Lower leg skin (tissue), 4 donors: ENCODE measurements around the gene KAZN. TPM values are rescaled to one million over a fixed set of nuclear protein-coding genes. Genes with fewer than 3 reads are reported as not detected.

Experiments used
- DNase-seq, 2 donors: peaks; one replicate each; pipeline ENCODE4 v3.0.0-alpha.2; 2019; ENCODE audit warnings: low spot score in 2 of 2
- H3K4me3 ChIP-seq: fragments of 200-600 bp; sonication (generic); 2 replicates; pipeline ENCODE4 v1.5.1; 2017; ENCODE audit warnings: mild to moderate bottlenecking, low read depth; ENCODE audit not compliant: poor library complexity, severe bottlenecking
- POLR2A ChIP-seq, 2 donors: fragments of 450-650 bp; IDR thresholded peaks; one replicate each; pipeline ENCODE4 v1.6.1; 2016 to 2017; ENCODE audit warnings: antibody characterized with exemption in 2 of 2, mild to moderate bottlenecking in 1 of 2, moderate library complexity in 1 of 2
- WGBS, 2 donors: methylation state at CpG; one replicate each; pipeline ENCODE4 v1.1.5; 2018; 5-methylcytosine and 5-hydroxymethylcytosine counted together
- intact Hi-C: fragments of 100-400 bp; cut with DNase I; formaldehyde crosslinking; loops from one replicate; pipeline ENCODE4 v1.15.0; 2023; ENCODE audit warnings: low total_unique reads
- total RNA-seq, 4 donors: library from RNA; depleted of rRNA; stranded (reverse); fragments of >200 nt; gene quantifications; one replicate each; pipeline ENCODE4 v1.1.0, GENCODE V29; 2016
- TF ChIP-seq, protein P1 (sequence below), 3 donors: fragments of 450-650 bp; IDR thresholded peaks; one replicate each; pipeline ENCODE4 v1.5.1; 2016; ENCODE audit warnings: antibody characterized with exemption in 3 of 3, mild to moderate bottlenecking in 3 of 3, moderate library complexity in 2 of 3

KAZN gene
- total RNA-seq, 4 donors from 2014 or later, result 21.4 to 36.0 (median 28.4) TPM

DNA sequence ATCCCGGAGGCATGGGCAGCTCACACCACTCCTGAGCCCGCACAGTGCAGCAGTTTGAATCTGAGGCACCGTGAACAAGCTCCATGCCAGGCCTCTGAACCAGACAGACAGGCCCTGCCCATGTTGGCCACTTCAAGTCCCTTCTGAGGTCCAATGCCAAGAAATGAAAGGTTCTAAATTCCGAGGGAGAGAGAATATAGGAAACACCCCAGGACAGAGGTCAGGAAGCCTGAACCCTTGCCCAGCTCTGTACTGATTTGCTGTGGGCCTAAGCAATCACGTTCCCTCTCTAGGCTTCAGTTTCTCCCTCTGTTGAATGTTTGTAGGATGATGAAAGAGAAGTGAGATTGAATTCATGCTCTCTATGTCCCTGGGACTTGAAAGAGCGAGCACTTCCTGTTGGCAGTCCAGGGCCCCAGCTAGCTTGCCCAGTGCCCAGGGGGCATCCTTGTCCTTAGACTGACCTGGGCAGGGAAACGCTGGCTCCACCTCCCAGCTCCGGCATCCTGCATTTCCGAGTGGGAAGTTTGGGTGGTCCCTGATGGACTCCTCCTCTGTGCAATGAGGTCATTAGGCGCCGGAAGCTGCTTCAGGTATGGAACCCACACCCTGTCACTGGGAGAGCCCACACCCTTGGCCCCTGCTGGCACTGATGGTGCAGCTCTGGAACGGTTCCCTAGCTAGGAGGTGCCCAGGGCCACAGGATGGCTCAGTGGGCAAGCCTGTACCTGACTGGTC lies 312.7 kb downstream of the KAZN start:
- intact Hi-C loops, result no loop called here
- peak in 1 of 2 donors; percentile 90 for DNase-seq
- TF ChIP-seq, protein P1, sequence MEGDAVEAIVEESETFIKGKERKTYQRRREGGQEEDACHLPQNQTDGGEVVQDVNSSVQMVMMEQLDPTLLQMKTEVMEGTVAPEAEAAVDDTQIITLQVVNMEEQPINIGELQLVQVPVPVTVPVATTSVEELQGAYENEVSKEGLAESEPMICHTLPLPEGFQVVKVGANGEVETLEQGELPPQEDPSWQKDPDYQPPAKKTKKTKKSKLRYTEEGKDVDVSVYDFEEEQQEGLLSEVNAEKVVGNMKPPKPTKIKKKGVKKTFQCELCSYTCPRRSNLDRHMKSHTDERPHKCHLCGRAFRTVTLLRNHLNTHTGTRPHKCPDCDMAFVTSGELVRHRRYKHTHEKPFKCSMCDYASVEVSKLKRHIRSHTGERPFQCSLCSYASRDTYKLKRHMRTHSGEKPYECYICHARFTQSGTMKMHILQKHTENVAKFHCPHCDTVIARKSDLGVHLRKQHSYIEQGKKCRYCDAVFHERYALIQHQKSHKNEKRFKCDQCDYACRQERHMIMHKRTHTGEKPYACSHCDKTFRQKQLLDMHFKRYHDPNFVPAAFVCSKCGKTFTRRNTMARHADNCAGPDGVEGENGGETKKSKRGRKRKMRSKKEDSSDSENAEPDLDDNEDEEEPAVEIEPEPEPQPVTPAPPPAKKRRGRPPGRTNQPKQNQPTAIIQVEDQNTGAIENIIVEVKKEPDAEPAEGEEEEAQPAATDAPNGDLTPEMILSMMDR (IDR thresholded peaks at IDR 0.05), result no peak
- TF ChIP-seq POLR2A (IDR thresholded peaks at IDR 0.05), result no peak
- 18 to 21% methylated on average over 6 to 10 of the region's 12 CpGs for WGBS, 2 donors
- H3K4me3 ChIP-seq, result no peak overlapping the region

DNA sequence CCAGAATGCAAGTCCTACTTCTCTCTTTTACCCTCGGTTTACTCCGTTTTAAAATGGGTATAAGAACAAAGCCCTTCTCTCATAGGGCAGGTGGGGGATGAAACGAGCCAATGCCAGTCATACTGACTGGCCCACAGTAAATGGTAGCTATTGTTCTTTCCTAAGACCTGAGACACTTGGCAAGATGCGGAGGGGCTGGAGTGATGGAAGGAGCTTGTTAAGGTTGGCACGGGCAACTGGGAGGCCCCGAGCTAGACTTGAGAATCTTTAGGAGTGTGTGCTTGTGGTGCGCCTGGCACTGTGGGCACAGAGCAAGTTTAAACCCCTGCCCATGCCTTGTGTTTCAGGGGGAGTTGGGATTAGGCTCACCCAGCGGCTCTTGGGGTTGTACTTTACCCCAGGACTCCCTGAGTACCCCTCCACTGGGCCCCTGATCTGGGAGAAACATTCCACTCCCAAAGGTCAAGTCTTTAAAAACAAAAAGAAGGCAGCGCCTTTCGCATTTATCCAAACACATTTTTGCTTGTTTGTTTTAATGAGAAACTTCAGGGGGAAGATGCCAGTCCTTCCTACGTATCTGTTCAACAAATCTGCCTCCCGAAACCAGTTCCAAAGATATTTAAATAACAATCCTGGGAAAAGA lies 314.5 kb downstream of the KAZN start:
- no peak for DNase-seq
- no peak overlapping the region for H3K4me3 ChIP-seq
- intact Hi-C loops, result no loop called here
- WGBS, 2 donors, result 57 to 66% methylated on average over 12 of the region's 12 CpGs
- TF ChIP-seq, protein P1 (IDR thresholded peaks at IDR 0.05), result no peak

DNA sequence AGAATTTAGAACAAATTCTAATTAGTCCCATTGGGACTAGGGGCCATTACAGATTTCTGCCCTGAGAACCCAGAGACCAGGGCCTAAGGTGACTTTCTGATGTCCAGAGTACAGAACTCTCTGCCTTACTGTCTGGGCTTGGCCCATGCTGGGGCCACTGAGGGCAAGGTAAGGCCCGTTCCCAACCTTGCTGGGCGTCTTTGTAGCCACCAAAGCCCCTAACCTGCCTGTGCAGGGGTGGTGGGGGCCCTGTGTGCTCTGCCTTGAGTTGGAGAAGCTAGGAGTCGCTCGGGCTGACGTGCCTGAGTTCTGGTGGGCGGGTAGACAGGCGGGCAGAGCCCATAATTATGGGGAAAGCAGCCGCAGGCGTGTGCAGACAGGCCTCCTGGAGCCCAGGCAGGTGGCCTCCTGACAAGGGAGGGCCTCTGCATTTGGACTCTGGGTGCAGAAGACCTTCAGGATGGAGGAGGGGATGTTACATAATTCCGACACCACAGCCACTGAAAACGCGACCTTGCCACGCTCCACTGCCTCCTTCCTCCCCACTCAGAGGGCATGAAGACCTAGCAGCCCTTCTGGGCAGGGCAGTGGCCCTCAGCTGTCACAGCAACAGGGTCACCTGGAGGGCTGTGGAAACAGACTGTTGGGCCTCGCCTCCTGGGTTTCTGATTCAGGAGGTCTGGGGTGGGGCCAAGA lies 315.1 kb downstream of the KAZN start:
- TF ChIP-seq, protein P1 (IDR thresholded peaks at IDR 0.05), result no peak
- TF ChIP-seq POLR2A (IDR thresholded peaks at IDR 0.05), result no peak
- no peak for DNase-seq
- no peak overlapping the region for H3K4me3 ChIP-seq
- 63 to 67% methylated on average over 14 of the region's 14 CpGs for WGBS, 2 donors
- intact Hi-C loops, result no loop called here

DNA sequence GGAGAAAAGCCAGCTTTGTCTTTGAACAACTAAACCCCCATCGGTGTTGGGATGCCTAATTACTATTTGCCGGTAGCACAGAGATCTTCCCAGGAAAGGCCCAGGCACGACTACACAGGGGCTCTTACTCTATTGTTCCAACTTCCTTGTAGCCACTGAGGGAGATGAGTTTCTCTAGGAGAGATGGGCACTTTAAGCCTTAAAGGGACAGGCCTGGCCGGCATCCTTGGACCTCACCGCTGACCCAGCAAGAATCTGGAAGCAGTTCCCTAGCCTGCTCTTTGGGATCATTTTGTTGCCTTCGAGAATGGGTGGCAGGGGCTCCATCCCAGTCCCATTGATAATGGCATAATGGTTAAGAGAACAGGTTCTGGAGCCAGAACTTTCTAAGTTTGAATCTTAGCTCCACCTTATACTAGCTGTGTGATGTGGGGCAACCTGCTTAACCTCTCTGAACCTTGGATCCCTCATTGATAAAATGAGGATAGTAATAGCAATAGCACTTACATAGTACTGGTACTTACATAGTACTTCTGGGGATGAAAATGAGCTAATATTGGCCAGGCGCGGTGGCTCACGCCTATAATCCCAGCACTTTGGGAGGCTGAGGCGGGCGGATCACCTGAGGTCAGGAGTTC lies 316.0 kb downstream of the KAZN start:
- 77 to 81% methylated on average over 11 of the region's 11 CpGs for WGBS, 2 donors
- TF ChIP-seq POLR2A (IDR thresholded peaks at IDR 0.05), result no peak
- TF ChIP-seq, protein P1 (IDR thresholded peaks at IDR 0.05), result no peak
- DNase-seq, result no peak
- intact Hi-C loops, result no loop called here
- H3K4me3 ChIP-seq, result no peak overlapping the region

DNA sequence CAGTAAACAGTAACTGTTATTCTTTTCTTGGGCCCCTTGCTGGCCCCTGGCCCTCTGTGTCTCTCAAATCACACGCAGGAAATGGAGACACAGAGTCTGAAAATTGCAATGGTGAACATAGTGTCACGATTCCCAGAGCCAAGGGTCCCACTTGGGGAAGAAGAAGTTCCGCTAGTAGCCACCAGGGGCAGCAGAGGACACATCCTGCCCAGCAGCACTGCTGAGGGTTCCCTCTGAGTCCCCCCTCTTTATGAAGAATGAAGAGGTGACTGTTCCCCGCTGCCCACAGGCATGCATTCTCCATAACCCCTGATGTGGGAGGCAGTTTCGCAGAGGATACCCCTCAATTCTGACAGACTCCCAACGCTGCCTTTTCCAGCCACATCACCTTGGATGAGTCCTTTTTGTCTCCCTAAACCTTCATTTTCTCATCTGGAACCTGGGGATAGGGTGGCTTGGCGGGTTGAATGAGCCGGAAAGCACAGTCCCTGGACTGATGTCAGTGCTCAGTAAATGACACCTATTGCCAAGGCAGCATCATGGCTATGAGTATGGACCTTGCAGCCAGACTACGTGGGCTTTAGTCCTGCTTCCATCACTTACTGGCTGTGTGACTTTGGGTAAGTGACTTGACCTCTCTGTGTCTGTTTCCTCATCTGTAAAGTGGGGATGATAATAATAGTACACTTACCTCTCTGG lies 317.0 kb downstream of the KAZN start:
- intact Hi-C loops, result no loop called here
- no peak overlapping the region for H3K4me3 ChIP-seq
- TF ChIP-seq, protein P1 (IDR thresholded peaks at IDR 0.05), result peak in 1 of 3 donors; percentile 68
- no peak for TF ChIP-seq POLR2A (IDR thresholded peaks at IDR 0.05)
- 42 to 45% methylated on average over 9 of the region's 9 CpGs for whole genome bisulfite sequencing, 2 donors
- DNase-seq, result no peak
